ENCODE data around the gene ATXN10.
"Not testable (repeated sequence)": the region's sequence is repeated elsewhere in the genome, so short reads cannot be mapped to it uniquely, and the experiment has no call there.

Gene ATXN10

GRCh38 chr22:45785458-45785857 is 113.8 kb downstream of the ATXN10 start:
- no peak for DNase-seq (ENCODE audit: low read depth)

GRCh38 chr22:45786726-45787125 is 115.1 kb downstream of the ATXN10 start:
- no peak for DNase-seq (ENCODE audit: low read depth)

DNA sequence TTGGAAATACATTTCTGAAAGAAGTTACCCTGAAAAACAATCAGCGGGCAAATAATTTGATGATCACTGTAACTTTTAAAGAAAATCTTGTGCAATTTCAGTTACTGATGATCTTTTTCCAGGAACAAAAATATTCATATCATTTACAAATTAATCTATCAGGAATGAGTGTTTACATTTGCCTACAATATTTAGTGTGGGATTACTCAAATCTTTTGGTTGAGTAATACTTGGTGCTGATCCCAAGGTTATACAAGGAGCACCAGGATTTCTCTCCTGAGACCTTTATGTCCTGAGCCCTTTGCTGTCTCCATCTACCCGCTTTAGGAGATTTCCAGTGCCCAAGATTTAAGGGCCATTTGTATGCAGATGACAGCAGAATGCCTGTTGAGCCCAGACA is 116.1 kb downstream of the ATXN10 start:
- DNase-seq (ENCODE audit: low read depth) = no peak

GRCh38 chr22:45788522-45788921 is 116.9 kb downstream of the ATXN10 start:
- no peak for DNase-seq (ENCODE audit: low read depth)

DNA sequence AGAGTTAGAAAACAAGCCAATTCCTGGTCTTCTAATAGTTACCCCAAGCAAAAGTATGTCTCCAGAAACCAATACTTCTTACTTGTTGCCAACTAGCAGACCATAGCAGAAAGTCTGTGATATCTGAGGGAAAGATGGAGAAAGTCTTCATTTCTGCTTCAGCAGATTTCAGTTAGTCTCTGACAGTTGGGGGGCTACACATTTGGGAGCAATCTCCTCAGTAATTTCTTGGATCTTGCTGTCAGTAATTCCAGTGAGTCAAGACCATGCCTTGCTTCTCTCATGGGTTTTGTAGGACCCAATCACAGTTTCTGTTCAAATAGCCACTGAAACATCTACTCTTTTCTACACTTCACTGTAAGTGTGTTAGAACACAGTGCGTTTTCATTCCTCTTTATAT is 118.8 kb downstream of the ATXN10 start:
- no peak for DNase-seq (ENCODE audit: low read depth)

DNA sequence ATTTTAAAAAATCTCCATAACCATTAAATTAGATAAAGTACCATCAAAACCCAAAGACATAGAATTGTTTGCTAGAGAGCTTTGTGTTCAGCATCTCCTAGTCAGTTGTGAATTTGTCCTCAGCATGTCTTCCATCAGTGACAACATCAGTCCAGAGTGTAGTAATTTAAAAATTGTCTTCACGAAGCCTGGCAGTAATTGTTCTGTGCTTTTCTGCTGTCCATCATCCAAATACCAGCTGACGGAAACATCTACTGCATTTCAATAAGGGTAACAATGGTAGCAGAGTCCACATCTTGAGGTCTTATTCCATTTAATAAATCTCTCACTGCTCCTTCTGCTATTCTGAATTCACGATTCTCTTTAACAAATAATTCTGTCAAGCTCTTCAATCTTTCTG is 121.5 kb downstream of the ATXN10 start:
- DNase-seq (ENCODE audit: low read depth) = no peak

DNA sequence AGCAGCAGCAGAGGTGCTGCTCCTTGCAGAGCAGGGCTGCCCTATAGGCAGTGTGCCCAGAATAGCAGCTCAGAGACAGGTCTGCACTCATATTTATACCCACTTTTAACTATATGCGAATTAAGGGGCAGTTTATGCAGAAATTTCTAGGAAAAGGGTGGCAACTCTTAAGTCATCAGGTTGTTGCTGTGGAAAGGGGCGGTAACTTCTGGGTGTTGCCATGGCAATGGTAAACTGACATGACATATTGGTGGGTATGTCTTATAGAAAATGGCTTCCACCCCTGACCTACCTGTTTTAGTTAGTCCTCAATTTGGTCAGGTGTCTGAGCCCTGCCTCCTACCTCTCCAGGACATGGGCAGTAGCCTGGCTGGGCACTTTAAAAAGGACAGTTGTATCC is 122.3 kb downstream of the ATXN10 start:
- DNase-seq (ENCODE audit: low read depth) = no peak

- not testable (repeated sequence) for DNase-seq (ENCODE audit: low read depth)
Measured at GRCh38 chr22:45796009-45796408, 124.4 kb downstream of the ATXN10 start.

- no peak for DNase-seq (ENCODE audit: low read depth)
Measured at GRCh38 chr22:45799291-45799690, 127.7 kb downstream of the ATXN10 start.

DNA sequence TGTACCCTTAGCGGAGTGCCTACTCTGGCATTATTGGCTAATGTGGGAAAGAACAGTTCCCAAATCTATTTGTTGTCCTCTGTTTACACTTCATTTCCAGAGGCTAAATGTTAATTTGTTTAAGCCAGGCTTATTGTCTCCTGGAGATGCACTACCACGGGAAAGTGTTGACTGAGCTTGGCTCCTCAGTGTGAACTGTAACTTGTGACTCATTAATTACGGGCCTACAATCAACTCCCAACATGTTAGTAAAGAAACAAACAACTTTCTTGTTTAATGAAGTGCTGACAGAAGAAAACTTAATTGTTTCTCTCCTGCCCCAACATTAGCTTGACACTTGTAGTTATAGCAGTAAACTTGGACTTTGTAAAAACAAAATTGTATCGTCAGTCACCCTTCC is 130.4 kb downstream of the ATXN10 start:
- DNase-seq (ENCODE audit: low read depth) = no peak

GRCh38 chr22:45804319-45804985 is 132.8 kb downstream of the ATXN10 start:
- no peak for DNase-seq (ENCODE audit: low read depth)

DNA sequence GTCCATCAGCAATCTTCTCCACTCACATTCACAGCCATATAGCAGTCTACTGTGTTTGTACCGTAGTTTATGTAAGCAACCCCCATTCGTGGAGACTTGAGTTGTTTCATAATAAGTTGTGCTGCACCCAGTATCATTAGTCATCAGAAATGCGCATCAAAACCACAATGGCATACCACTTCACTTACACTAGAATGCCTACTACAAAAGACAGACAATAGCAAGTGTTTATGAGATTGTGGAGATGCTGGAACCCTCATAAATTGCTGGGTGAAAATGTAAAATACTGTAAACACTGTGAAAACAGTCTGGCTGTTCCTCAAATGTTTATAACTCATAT is 133.3 kb downstream of the ATXN10 start:
- no peak for DNase-seq (ENCODE audit: low read depth)

- no peak for DNase-seq (ENCODE audit: low read depth)
Measured at GRCh38 chr22:45805413-45805812, 133.8 kb downstream of the ATXN10 start.

GRCh38 chr22:45807156-45807915 is 135.7 kb downstream of the ATXN10 start:
- no peak for DNase-seq (ENCODE audit: low read depth)

DNA sequence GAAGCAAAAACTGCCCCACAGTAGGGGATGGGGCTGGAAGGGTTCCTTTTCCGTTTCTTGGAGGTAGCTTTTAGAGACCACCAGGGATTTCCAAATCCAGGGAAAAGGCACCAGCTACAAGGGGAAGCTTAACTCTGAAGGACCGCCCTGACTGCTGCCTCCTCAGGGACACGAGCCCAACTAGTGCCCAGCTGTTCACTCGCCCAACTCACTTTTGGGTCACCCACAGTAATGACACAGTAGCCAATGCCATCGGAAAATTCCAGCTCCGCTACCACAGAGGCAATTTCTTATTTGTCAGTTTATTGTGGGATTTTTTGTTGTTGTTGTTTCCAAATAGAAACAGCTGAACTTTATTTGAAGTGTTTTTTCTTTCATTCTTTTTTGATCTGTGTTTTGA is 141.3 kb downstream of the ATXN10 start:
- DNase-seq (ENCODE audit: low read depth) = no peak

DNA sequence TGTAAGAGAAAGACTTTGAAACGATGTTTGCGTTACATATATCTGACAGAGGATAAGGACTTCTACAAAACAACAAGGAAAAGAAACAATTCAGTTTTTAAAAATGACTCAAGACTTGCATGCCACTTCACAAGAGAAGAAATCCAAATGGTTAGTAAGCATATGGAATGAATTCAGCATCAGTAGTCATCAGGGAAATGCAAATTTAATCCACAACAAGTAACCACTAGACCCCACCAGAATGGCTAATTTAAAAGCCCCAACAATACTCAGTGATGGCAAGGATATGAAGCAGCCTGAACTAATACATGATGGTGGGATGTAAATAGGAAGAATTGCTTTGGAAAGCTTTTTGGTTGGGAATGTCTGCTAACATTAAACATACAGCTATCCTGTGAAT is 142.6 kb downstream of the ATXN10 start:
- DNase-seq (ENCODE audit: low read depth) = no peak

DNA sequence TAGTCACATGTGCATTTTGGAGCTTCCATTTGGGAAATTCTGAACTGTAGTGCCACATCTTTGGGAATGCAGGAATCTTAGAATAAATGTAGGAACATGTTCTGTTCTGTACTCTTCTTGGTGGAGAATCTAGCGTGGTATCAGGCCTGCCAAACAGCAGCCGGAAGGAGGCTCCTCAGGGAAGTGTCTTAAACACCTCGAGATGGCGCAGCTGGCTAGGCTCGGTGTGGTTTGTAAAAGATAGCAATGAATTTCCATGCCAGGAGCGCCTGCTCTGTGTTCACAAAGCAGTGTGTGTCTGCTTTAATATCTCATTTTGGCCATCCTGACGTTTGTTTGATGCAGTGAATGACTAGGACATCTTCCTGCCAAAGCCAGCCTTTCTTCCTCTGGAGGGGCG is 145.1 kb downstream of the ATXN10 start:
- no peak for DNase-seq (ENCODE audit: low read depth)

- DNase-seq (ENCODE audit: low read depth) = no peak
Measured at GRCh38 chr22:45817745-45818423, 146.2 kb downstream of the ATXN10 start.

GRCh38 chr22:45818424-45819085 is 146.9 kb downstream of the ATXN10 start:
- DNase-seq (ENCODE audit: low read depth) = no peak

DNA sequence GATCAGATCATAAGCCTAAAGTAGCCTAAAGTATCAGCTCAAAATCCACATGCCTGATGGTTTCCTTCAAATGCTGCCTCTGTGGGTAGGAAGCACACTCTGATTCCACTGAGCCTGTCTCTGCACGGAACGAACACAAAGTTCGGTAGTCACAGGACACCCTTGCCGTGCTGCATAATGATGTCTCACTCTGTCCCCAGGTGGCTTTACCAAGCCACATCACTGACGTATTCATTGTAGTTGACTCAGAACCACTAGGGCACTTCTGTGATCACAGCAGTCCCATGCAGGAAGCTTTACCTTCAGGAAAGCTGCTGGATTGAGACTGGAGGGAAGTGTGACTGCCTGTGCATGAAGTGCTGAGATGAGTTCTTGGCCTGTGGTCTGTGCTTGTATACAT is 147.7 kb downstream of the ATXN10 start:
- DNase-seq (ENCODE audit: low read depth) = no peak

GRCh38 chr22:45823336-45823735 is 151.7 kb downstream of the ATXN10 start:
- DNase-seq (ENCODE audit: low read depth) = no peak

DNA sequence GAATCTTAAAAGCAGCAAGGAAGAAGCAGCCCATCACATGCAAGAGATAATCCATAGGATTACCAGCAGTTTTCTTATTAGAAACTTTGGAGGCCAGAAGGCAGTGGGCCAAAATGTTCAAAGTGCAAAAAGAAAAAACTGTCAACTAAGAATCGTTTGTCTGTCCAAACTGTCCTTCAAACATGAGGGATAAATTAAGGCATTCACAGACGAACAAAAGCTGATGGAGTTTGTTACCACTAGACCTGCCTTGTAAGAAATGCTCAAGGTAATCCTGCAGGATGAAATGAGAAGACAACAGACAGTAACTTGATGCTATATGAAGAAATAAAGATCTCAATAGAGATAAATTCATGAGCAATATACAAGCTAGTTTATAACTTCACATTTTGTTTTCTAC is 154.9 kb downstream of the ATXN10 start:
- DNase-seq (ENCODE audit: low read depth) = no peak

DNA sequence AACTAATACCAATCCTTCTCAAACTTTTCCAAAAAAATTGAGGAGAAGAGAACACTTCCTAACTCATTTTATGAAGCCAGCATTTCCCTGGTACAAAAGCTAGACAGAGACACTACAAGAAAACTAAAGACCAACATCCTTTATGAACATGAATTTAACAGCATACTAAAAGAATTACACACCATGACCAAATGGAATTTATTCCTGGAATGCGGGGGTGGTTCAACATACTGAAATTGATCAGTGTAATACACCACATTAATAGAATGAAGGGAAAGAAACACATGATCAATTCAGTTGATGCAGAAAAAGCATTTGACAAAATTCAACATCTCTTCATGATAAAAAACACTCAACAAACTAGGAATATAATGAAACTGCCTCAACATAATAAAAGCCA is 157.2 kb downstream of the ATXN10 start:
- no peak for DNase-seq (ENCODE audit: low read depth)

Measured in activated T-helper 1 cell treated with Interleukin-2 at 50 U/mL for 16 hours (primary cell).